ENCODE measurements around the gene SRR. TPM values are rescaled to one million over a fixed set of nuclear protein-coding genes. Genes with fewer than 3 reads are reported as not detected.
"Not testable (repeated sequence)": the region's sequence is repeated elsewhere in the genome, so short reads cannot be mapped to it uniquely, and the experiment has no call there.

Gene SRR
- total RNA-seq, 1 experiment from 2014 or later: 37.9 TPM

- no peaks in the 10 kb centered on the region for H3K9me3 ChIP-seq (ENCODE audit: low read depth, low read length, poor library complexity, severe bottlenecking)
- BruUV-seq (replicated peaks): no TSS peak
- H3K27ac ChIP-seq (ENCODE audit: low read depth, low read length, poor library complexity, severe bottlenecking): no peak overlapping the region
- H3K27me3 ChIP-seq (replicated peaks; ENCODE audit: insufficient read depth, low read depth, low read length, poor library complexity): no peaks in the 10 kb centered on the region
- TF ChIP-seq EZH2 (IDR thresholded peaks at IDR 0.05; ENCODE audit: borderline replicate concordance, low read depth, low read length, poor library complexity, severe bottlenecking): no peak
- no peak for TF ChIP-seq CTCF (conservative IDR thresholded peaks at IDR 0.05; ENCODE audit: low read depth, low read length)
- H3K4me3 ChIP-seq (ENCODE audit: low read depth, low read length, poor library complexity, severe bottlenecking): no peak overlapping the region
- CTCF ChIA-PET: interaction anchor here (0.5 kb wide), 1 partner anchor 614 kb away, joined by 5 read pairs; no protein-coding TSS in a partner anchor
- POLR2A ChIA-PET (ENCODE audit: low non-redundant PET): no interaction called here
- no peaks in the 10 kb centered on the region for H3K4me1 ChIP-seq (ENCODE audit: insufficient read depth, low read length, poor library complexity, severe bottlenecking)
- H3K36me3 ChIP-seq (ENCODE audit: insufficient read depth, low read length, poor library complexity, severe bottlenecking): peaks cover 12% of the 10 kb centered on the region
- DNase-seq (ENCODE audit: low spot score): no peak
- intact Hi-C loops (cut with micrococcal nuclease; ENCODE audit: unreplicated experiment): no loop called here
Observed at GRCh38 chr17:2262135-2262587, 41.6 kb upstream of the SRR start.

- BruUV-seq (replicated peaks): no TSS peak
- no peak for TF ChIP-seq EZH2 (IDR thresholded peaks at IDR 0.05; ENCODE audit: borderline replicate concordance, low read depth, low read length, poor library complexity, severe bottlenecking)
- no peak for TF ChIP-seq CTCF (conservative IDR thresholded peaks at IDR 0.05; ENCODE audit: low read depth, low read length)
- intact Hi-C loops (cut with micrococcal nuclease; ENCODE audit: unreplicated experiment): no loop called here
- Histone ChIP-seq H3K36me3 (ENCODE audit: insufficient read depth, low read length, poor library complexity, severe bottlenecking) (peaks cover 12% of the 10 kb centered on the region), H3K4me1 (ENCODE audit: insufficient read depth, low read length, poor library complexity, severe bottlenecking) (no peaks in the 10 kb centered on the region), H3K27me3 (replicated peaks; ENCODE audit: insufficient read depth, low read depth, low read length, poor library complexity) (no peaks in the 10 kb centered on the region), H3K9me3 (ENCODE audit: low read depth, low read length, poor library complexity, severe bottlenecking) (no peaks in the 10 kb centered on the region), H3K27ac (ENCODE audit: low read depth, low read length, poor library complexity, severe bottlenecking) (no peak overlapping the region), H3K4me3 (ENCODE audit: low read depth, low read length, poor library complexity, severe bottlenecking) (no peak overlapping the region)
- CTCF ChIA-PET: interaction anchor here (0.6 kb wide), 1 partner anchor 206 kb away, joined by 3 read pairs; no protein-coding TSS in a partner anchor
- POLR2A ChIA-PET (ENCODE audit: low non-redundant PET): no interaction called here
- DNase-seq (ENCODE audit: low spot score): no peak
Observed at GRCh38 chr17:2263183-2264066, 40.3 kb upstream of the SRR start.

- H3K4me1 ChIP-seq (ENCODE audit: insufficient read depth, low read length, poor library complexity, severe bottlenecking): no peaks in the 10 kb centered on the region
- H3K36me3 ChIP-seq (ENCODE audit: insufficient read depth, low read length, poor library complexity, severe bottlenecking): peaks cover 12% of the 10 kb centered on the region
- ChIA-PET POLR2A (ENCODE audit: low non-redundant PET) (no interaction called here), CTCF (no interaction called here)
- BruUV-seq (replicated peaks): no TSS peak
- H3K27me3 ChIP-seq (replicated peaks; ENCODE audit: insufficient read depth, low read depth, low read length, poor library complexity): no peaks in the 10 kb centered on the region
- peak; percentile 10 for DNase-seq (ENCODE audit: low spot score)
- TF ChIP-seq EZH2 (IDR thresholded peaks at IDR 0.05; ENCODE audit: borderline replicate concordance, low read depth, low read length, poor library complexity, severe bottlenecking) (no peak), CTCF (conservative IDR thresholded peaks at IDR 0.05; ENCODE audit: low read depth, low read length) (no peak)
- no peaks in the 10 kb centered on the region for H3K9me3 ChIP-seq (ENCODE audit: low read depth, low read length, poor library complexity, severe bottlenecking)
- no peak overlapping the region for H3K4me3 ChIP-seq (ENCODE audit: low read depth, low read length, poor library complexity, severe bottlenecking)
- no peak overlapping the region for H3K27ac ChIP-seq (ENCODE audit: low read depth, low read length, poor library complexity, severe bottlenecking)
- intact Hi-C loops (cut with micrococcal nuclease; ENCODE audit: unreplicated experiment): no loop called here
Observed at GRCh38 chr17:2264067-2264860, 39.5 kb upstream of the SRR start.

- POLR2A ChIA-PET (ENCODE audit: low non-redundant PET); H3K27me3 ChIP-seq (replicated peaks; ENCODE audit: insufficient read depth, low read depth, low read length, poor library complexity); intact Hi-C loops (cut with micrococcal nuclease; ENCODE audit: unreplicated experiment); H3K4me3 ChIP-seq (ENCODE audit: low read depth, low read length, poor library complexity, severe bottlenecking); CTCF ChIA-PET; H3K4me1 ChIP-seq (ENCODE audit: insufficient read depth, low read length, poor library complexity, severe bottlenecking); H3K27ac ChIP-seq (ENCODE audit: low read depth, low read length, poor library complexity, severe bottlenecking); DNase-seq (ENCODE audit: low spot score); H3K9me3 ChIP-seq (ENCODE audit: low read depth, low read length, poor library complexity, severe bottlenecking); BruUV-seq (replicated peaks): not testable (repeated sequence)
- peaks cover 15% of the 10 kb centered on the region for H3K36me3 ChIP-seq (ENCODE audit: insufficient read depth, low read length, poor library complexity, severe bottlenecking)
Observed at GRCh38 chr17:2265166-2265565, 38.6 kb upstream of the SRR start.

Measured in A673 (cell line).